ENCODE results near the gene VWF.

DNA sequence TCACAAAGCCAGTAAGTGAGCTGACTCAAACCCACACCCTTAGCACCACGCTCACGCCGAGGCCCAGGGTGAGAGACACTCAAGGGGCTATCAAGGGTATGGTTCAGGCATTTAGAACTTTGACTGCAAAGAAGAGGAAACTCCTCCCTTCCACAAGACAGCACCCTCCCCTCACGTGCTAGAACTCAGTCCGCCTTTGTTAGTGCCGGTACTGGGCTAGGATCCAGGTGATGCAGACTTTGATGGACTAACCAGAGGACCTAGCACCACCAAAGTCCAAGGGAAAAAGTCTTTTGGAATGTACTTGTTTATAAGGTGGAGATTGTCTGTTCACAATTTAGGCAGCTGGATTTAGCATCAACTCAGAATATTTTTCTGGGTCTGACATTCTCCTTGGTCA is 33.7 kb downstream of the VWF start:
- TF ChIP-seq POLR2A (IDR thresholded peaks at IDR 0.05; ENCODE audit: low read depth) (no peak), POLR2AphosphoS5 (IDR thresholded peaks at IDR 0.05) (peak; percentile 43 to 78), CTCF (IDR thresholded peaks at IDR 0.05) (no peak), EP300 (IDR thresholded peaks at IDR 0.05) (no peak)
